AG04449 (cell line): ENCODE results near the gene TRIM38.

Experiments
- CTCF ChIA-PET: fragments of 350-600 bp; formaldehyde crosslinking; extraction: SDS; loops from one replicate; lab custom pipeline; 2021; ENCODE audit warnings: antibody characterized with exemption; lab: Yijun Ruan, JAX
- POLR2A ChIA-PET: fragments of 400-600, 350-600 bp; formaldehyde crosslinking; extraction: SDS; loops from one replicate; lab custom pipeline; 2020; ENCODE audit warnings: antibody characterized with exemption, inconsistent platforms; lab: Yijun Ruan, JAX
- DNase-seq: peaks from one replicate; pipeline ENCODE4 v3.0.0-alpha.2; 2010; ENCODE audit warnings: low read depth, low spot score
- H3K4me3 ChIP-seq: 2 replicates; pipeline ENCODE4 v1.5.1; 2011; ENCODE audit warnings: low read depth, mild to moderate bottlenecking, control low read depth, low read length
- TF ChIP-seq, protein P1 (sequence below): IDR thresholded peaks from one replicate; pipeline ENCODE4 v1.5.1; 2011; ENCODE audit warnings: mild to moderate bottlenecking, moderate library complexity, low read length, control low read depth, inconsistent platforms; ENCODE audit not compliant: insufficient read depth; ENCODE audit errors: missing control alignments

The TRIM38 gene

GRCh38 chr6:25963426-25964123, 973 bp downstream of the TRIM38 start:
- peak overlapping the region; percentile 65 for H3K4me3 ChIP-seq
- TF ChIP-seq, protein P1, sequence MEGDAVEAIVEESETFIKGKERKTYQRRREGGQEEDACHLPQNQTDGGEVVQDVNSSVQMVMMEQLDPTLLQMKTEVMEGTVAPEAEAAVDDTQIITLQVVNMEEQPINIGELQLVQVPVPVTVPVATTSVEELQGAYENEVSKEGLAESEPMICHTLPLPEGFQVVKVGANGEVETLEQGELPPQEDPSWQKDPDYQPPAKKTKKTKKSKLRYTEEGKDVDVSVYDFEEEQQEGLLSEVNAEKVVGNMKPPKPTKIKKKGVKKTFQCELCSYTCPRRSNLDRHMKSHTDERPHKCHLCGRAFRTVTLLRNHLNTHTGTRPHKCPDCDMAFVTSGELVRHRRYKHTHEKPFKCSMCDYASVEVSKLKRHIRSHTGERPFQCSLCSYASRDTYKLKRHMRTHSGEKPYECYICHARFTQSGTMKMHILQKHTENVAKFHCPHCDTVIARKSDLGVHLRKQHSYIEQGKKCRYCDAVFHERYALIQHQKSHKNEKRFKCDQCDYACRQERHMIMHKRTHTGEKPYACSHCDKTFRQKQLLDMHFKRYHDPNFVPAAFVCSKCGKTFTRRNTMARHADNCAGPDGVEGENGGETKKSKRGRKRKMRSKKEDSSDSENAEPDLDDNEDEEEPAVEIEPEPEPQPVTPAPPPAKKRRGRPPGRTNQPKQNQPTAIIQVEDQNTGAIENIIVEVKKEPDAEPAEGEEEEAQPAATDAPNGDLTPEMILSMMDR = no peak
- no peak for DNase-seq
- CTCF ChIA-PET = interaction anchor here (1.3 to 2.6 kb wide), 2 partner anchors 29 to 40 kb away, joined by 6 to 14 read pairs; no protein-coding TSS in a partner anchor
- POLR2A ChIA-PET = interaction anchor here (1.2 kb wide), 1 partner anchor 29 kb away, joined by 5 read pairs; no protein-coding TSS in a partner anchor

DNA sequence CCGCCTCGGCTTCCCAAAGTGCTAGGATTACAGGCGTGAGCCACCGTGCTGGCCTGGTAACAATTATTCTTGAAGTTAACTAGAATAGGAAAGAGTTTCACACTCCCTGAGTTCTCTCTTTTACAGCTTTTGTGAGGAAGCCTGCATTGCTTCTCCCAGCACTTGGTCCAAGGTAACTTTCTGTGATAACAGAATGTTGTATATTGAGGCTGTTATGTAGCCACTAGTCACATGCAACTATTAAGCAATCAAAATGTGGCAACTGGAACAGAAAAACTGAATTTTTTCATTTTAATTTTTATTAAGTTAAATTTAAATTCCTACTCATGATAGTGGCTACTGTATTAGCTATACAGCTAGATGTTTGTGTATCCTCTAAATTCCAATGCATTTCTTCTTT, 2.5 kb downstream of the TRIM38 start:
- no peak for DNase-seq
- ChIA-PET POLR2A (no interaction called here), CTCF (interaction anchor here (2.9 to 6.7 kb wide), 2 partner anchors 28 to 37 kb away, joined by 10 to 54 read pairs; no protein-coding TSS in a partner anchor)
- TF ChIP-seq, protein P1 = no peak
- H3K4me3 ChIP-seq = no peak overlapping the region

GRCh38 chr6:25966711-25967110, 4.1 kb downstream of the TRIM38 start:
- TF ChIP-seq, protein P1 = no peak
- DNase-seq = no peak
- ChIA-PET CTCF (interaction anchor here (1.3 to 6.7 kb wide), 4 partner anchors 10 to 179 kb away, joined by 3 to 54 read pairs (median 6); no protein-coding TSS in a partner anchor), POLR2A (no interaction called here)
- no peak overlapping the region for H3K4me3 ChIP-seq

DNA sequence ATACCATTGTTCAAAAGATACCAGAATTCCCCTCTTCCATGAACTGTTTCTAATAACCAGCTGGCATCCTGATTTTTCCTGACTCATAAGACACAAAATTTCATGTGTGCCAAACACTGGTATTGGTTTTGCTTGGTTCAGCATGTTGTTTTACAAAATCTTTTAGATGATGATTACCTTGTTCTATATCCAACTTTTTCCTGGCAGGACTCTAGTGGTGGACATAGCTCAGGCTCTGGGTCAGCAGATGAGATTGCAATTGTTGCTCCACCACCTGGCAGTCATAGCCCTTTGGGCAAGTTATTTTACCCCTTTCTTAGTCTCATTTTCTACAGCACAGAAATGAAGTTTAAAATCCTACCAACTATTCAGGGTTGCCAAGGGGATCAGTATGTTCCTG, 6.2 kb downstream of the TRIM38 start:
- no peak overlapping the region for H3K4me3 ChIP-seq
- TF ChIP-seq, protein P1 = no peak
- CTCF ChIA-PET = interaction anchor here (6.7 kb wide), 1 partner anchor 24 kb away, joined by 54 read pairs; no protein-coding TSS in a partner anchor
- no peak for DNase-seq
- POLR2A ChIA-PET = no interaction called here

DNA sequence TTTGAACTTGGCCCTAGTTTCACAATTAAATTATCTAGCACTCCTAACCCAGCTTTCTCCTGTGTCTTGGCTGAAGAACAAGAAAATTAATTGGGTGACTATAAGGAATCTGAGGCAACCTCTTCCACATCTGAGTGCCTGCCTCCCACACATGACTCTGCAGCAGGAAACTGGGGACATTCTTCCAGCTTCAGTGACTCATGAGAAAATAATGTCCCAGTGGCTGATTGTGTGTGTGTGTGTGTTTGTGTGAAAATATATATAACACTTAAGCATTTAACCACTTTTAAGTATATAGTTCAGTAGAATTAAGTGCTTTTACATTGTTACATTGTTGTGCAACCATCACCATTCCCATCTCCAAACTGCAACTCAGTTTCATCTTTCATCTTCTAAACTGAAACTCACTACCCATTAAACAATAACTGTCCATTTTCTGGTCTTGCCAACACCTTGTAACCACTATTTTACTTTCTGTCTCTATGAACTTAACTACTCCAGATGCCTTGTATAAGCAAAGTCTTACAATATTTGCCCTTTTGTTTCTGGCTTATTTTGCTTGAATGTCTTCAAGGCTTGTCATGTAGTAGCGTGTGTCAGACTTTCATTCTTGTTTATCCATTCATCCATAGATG, 8.7 kb downstream of the TRIM38 start:
- no peak overlapping the region for H3K4me3 ChIP-seq
- peak; percentile 90 for DNase-seq
- ChIA-PET CTCF (interaction anchor here (0.8 to 6.7 kb wide), 4 partner anchors 11 to 46 kb away, joined by 3 to 54 read pairs (median 4); a partner anchor contains a TSS), POLR2A (interaction anchor here (0.9 to 1.4 kb wide), 2 partner anchors 20 to 21 kb away, joined by 3 to 5 read pairs; no protein-coding TSS in a partner anchor)
- TF ChIP-seq, protein P1 = no peak

- TF ChIP-seq, protein P1 = no peak
- DNase-seq = no peak
- ChIA-PET CTCF (interaction anchor here (1.0 to 4.6 kb wide), 3 partner anchors 10 to 30 kb away, joined by 3 to 34 read pairs (median 4); no protein-coding TSS in a partner anchor), POLR2A (no interaction called here)
- no peak overlapping the region for H3K4me3 ChIP-seq
Measured at GRCh38 chr6:25972128-25972527, 9.5 kb downstream of the TRIM38 start.
